HG03175 (cell line): ENCODE measurements around the gene SUMO2.
"Not testable (repeated sequence)": the region's sequence is repeated elsewhere in the genome, so short reads cannot be mapped to it uniquely, and the experiment has no call there.

Experiments used
- ATAC-seq: cut with Tn5 transposase; IDR thresholded peaks from one replicate; pipeline ENCODE4 v1.9.1; 2021; ENCODE audit warnings: mild to moderate bottlenecking, moderate library complexity; ENCODE audit not compliant: unreplicated experiment

The SUMO2 gene

DNA sequence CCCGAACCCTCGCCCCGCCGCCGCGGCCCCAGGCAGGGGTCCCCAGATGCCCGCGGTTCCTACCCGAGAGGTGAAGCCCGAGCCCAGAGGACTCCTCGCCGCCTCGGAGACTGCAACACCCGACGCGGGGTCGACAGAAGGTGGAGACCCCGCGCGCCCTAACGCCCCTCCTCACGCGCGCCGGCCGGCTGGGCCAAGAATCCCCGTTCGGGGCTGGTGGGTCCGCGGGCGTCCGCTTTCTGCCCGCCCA is 515 bp downstream of the SUMO2 start:
- ATAC-seq: no peak

- ATAC-seq: peak; percentile 9
These were observed 996 bp downstream of the SUMO2 start for GRCh38 chr17:75181608-75182318.

DNA sequence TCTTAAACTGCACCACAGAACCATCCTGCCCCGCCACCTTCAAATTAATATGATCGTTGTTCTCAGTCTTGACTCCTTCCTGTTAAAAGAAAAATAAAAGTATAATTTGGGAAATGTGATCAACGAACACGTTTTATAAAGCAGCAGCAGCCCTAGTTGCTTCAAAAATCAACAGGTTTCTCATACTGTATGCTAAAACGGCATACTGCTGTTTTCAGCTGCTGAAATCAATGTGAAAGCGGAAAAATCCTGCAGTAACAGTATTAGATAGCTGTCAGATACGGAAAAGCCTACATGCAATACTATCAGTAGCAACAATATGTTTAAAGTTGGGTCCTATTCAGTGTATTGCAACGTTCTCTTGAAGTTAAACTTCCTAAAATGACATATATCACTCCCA is 1.6 kb downstream of the SUMO2 start:
- no peak for ATAC-seq

- no peak for ATAC-seq
These were observed 4.3 kb downstream of the SUMO2 start for GRCh38 chr17:75178453-75178852.

- ATAC-seq: no peak
These were observed 6.1 kb downstream of the SUMO2 start for GRCh38 chr17:75176625-75177024.

DNA sequence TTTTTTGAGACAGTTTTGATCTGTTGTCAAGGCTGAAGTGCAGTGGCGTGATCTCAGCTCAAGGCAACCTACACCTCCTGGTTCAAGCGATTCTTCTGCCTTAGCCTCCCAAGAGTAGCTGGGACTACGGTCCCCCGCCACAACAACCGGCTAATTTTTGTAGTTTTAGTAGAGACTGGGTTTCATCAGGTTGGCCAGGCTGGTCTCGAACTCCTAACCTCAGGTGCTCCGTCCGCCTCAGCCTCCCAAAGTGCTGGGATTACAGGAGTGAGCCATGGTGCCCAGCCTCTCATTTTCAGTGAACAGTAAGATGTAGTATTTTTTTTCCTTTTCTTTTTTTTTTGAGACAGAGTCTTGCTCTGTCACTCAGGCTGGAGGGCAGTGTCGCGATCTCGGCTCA is 7.8 kb downstream of the SUMO2 start:
- no peak for ATAC-seq

DNA sequence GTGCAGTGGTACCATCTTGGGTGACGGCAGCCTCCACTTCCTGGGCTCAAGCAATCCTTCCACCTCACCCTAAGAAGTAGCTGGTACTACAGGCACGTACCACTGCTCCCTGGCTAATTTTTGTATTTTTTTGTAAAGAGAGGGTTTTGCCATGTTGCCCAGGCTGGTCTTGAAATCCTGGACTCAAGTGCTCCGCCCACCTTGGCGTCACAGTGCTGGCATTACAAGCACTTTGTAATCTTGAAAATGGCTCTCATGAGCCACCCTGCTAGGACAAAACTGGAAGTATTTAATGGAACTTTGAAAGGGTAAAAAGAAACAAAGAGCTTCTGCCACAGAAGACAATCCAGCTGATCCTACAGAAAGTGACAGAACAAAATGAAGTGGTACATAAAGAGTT is 9.2 kb downstream of the SUMO2 start:
- no peak for ATAC-seq

DNA sequence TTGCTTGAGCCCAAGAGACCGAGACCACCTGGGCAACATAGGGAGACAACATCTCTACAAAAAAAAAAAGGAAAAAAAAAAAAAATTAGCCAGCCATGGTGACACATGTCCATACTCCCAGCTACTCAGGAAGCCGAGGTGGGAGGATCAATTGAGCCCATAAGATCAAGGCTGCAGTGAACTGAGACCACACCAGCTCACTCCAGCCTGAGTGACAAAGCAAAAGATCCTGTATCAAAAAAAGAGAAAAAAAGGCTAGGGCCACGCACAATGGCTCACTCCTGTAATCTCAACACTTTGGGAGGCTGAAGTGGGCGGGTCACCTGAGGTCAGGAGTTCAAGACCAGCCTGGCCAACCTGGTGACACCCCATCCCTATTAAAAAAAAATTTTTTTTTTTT is 13.8 kb downstream of the SUMO2 start:
- no peak for ATAC-seq

DNA sequence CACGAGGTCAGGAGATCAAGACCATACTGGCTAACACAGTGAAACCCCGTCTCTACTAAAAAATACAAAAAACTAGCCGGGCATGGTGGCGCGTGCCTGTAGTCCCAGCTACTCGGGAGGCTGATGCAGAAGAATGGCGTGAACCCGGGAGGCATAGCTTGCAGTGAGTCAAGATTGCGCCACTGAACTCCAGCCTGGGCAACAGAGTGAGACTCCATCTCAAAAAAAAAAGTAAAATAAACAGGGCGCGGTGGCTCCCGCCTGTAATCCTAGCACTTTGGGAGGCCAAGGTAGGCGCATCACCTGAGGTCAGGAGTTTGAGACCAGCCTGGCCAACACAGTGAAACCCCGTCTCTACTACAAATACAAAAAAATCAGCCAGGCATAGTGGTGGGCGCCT is 18.2 kb downstream of the SUMO2 start:
- not testable (repeated sequence) for ATAC-seq

DNA sequence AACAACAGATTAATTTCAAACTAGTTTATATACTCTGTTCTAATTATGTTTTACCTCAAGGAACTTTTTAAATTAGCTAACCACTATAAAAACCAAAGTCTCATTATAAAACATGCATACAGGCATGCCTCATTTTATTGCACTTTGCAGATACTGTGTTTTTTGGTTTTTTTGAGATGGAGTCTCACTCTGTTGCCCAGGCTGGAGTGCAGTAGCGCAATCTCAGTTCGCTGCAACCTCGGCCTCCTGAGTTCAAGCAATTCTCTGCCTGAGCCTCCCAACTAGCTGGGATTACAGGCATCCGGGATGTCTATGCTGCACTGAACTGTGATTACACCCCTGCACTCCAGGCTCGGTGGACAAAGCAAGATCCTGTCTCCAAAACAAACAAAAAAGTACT is 19.7 kb downstream of the SUMO2 start:
- no peak for ATAC-seq

DNA sequence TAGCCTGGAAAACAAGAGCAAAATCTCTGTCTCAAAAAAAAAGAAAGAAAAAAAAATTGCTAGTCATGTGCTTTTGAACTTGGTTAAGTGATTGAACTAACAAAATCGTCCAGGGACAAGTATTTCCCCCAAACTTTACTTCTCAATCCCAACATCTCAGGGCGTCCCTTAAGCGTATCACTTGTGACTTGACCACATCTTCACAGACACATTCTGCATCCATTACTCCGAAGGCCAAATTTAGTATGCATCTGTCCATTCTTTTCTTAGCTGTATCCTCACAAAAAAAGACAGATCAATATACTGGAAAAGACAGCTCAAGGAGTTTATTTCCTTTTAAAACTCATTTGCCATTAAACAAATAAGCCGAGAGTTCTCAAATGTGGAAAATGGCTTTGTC is 22.5 kb downstream of the SUMO2 start:
- no peak for ATAC-seq

DNA sequence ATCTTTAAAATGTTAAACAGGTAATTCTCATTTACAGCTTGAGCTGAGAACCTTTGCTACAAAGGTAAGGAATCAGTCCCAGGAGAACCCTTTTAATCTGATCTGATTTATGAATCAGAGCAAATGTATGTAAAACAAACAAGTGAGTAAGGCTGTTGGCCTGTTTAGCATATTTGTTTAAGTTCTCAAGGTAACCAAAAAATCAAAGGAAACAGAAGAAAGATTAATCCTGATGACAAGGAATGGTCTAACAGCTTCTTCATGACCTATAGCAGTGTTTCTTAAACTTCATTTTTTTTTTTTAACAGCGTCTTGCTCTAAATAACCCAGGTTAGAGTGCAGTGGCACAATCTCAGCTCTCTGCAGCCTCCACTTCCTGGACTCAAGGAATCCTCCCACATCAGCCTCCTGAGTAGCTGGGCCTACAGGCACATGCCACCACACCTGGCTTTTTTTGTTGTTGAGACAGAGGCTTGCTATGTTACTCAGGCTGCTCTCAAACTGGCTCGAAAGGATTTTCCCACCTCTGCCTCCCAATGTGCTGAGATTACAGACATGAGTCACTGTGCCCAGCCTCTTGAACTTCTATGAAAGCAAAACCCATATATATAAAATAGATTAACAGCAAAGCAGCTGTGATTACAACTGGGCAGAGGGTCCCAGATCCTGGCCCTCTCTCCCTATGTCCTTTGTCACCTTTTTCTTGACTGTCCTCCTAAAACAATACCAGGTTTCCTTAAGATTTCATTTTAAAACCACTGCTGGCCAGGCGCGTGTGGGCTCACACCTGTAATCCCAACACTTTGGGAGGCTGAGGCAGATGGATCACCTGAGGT is 23.3 kb downstream of the SUMO2 start:
- no peak for ATAC-seq

GRCh38 chr17:75158480-75158879 is 24.3 kb downstream of the SUMO2 start:
- not testable (repeated sequence) for ATAC-seq

DNA sequence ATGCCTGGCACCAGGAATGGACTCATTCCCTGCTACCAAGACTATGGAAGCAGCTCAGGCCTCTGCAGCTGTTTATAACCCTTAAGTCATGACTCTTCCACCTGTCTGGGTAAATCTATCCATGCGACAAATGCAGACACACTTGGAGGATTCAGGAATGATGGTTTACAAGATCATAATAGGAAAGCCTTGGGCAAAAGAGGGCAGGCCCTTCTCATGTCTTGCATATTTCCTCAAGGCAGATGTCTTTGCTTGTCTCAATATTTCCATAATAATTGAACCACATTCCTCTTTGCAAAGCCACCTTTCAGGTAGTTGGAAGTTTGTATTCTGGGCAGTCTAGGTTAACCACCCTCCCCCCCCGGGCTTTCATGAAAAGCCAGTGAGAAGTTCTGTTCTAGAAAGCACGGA is 27.6 kb downstream of the SUMO2 start:
- no peak for ATAC-seq

DNA sequence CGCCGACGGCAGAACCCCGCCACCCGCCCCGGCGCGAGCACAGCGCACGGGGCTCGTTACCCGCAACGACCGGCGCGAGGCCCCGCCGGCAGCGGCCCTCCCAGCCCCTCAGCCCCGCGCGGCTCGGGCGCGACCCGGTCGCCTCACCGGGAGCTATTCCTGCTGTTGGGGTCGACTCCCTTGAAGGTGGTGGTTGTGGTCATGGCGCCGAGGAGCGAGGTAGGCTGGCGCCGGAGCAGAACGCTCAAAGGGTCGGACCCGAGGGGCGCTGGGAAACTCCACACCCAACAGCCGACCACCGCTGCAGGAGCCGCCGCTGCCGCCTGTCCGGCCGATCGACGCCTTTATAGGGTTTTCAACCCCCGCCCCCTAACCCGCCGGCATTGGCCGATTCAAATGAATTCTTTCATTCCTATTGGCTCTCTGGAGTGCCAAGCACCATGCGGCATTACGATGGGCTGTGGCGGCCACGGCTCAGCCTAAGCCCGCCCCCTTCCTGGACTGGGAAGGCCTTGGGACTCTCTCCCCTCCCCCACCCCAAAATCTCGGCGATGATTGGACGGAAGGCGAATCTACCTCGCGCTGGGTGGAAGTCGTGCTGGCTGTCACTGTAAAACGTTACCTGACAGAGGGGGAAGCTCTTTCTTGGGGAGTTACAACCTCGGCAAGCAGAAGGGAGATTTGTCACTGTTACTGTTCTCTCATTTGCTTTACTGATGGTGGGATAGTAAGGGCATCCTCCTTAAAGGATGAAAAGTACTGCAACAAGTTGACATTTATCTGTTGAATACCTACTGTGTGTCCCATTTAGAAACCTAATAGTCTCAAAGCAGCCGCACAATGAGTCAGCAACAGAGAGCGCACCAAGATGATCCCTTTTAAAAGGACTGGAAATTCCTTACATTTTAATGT is 28.3 kb downstream of the SUMO2 start, which contains the start of gene JPT1:
TSS of gene JPT1 (minus strand) at position 318 of the 912 bp plus-strand sequence. CDS start at position 203, 115 bp downstream.
- ATAC-seq: peak; percentile 97

GRCh38 chr17:75153780-75154194 is 29.0 kb downstream of the SUMO2 start:
- no peak for ATAC-seq

- no peak for ATAC-seq
These were observed 29.6 kb downstream of the SUMO2 start for GRCh38 chr17:75152922-75153779.

DNA sequence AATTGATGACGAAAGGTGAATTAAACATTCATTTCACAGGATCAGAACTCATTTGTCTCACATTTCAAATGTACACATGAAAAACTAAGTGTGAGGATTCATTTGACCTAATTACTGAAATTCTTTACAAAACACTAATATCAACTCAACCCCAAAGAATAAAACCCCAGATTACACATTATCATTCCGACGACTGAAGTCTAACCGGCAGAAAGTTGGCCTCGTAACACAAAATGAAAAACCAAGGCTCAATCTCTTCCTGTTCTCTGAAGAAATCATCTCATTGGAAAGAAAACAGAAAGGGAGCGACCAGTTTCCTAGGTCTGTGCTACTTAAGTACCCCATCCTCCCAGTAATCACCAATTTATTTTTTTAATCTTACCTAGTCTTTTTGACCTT is 30.2 kb downstream of the SUMO2 start:
- no peak for ATAC-seq

DNA sequence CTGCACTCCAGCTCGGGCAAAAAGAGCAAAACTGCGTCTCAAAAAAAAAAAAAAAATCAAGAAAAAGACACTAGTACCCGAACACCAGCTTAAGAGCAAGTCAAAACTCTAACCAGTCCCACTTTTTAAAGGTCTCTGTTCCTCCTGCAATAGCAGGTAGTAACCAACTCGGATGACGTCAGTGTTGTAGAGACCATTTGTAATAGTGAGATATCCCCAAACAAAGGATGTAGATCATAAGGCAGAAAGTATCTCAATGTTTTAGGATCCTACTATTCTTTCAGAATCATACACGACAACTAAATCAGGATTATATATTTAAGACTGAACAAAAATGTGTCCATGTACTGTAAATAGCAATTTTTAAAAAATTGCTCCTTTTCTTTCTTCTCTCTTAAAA is 30.8 kb downstream of the SUMO2 start:
- ATAC-seq: no peak

DNA sequence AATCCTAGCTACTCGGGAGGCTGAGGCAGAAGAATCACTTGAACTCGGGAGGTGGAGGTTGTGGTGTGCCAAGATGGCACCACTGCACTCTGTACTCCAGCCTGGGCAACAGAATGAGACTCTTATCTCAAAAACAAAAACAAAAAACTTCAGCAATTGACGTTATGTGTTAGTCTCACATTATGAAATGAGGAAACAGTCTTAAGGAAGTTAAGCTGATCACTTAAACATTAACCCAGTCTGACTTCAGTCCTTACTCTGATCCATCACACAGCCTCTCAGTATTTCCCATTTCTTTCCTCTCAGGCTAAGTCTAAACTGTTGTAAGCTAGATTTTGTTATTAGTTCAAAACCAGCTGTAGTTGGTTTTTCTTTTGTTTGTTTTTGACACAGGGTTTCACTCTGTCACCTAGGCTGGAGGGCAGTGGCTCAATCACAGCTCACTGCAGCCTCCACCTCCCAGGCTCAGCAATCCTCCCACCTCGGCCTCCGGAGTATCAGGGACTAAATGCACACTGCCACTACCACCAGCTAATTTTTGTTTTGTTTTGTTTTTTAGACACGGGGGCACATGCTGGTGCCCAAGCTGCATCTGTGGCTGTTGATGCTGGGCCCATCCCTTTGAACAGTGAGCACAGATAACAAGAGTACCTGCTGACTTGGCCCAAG is 34.7 kb downstream of the SUMO2 start:
- no peak for ATAC-seq
